K562 (cell line): ENCODE measurements around the gene CGREF1. TPM values are rescaled to one million over a fixed set of nuclear protein-coding genes. Genes with fewer than 3 reads are reported as not detected.

ENCODE experiments used
- CBFA2T2 ChIP-seq: fragments of 450-650 bp; conservative IDR thresholded peaks from 2 replicates; pipeline ENCODE4 v1.6.1; 2017; ENCODE audit warnings: mild to moderate bottlenecking
- CHD4 ChIP-seq: fragments of 200-600 bp; sonication (generic); IDR thresholded peaks from 3 replicates; pipeline ENCODE4 v1.6.1; 2012; ENCODE audit warnings: low read depth, mild to moderate bottlenecking, mixed read lengths, low read length, inconsistent platforms; ENCODE audit not compliant: insufficient read depth, insufficient replicate concordance, poor library complexity, severe bottlenecking
- DNMT1 ChIP-seq: fragments of 450-650 bp; IDR thresholded peaks from 2 replicates; pipeline ENCODE4 v1.6.1; 2016; ENCODE audit warnings: antibody characterized with exemption, mild to moderate bottlenecking
- HDAC3 ChIP-seq: fragments of 450-650 bp; IDR thresholded peaks from 2 replicates; pipeline ENCODE4 v1.6.1; 2018; ENCODE audit warnings: borderline replicate concordance, mild to moderate bottlenecking, moderate library complexity; ENCODE audit not compliant: partially characterized antibody
- MAFK ChIP-seq: IDR thresholded peaks from 2 replicates; pipeline ENCODE4 v1.6.1; 2011; ENCODE audit warnings: low read length, improper control_type of control experiment
- NBN ChIP-seq: fragments of 450-650 bp; IDR thresholded peaks from 2 replicates; pipeline ENCODE4 v1.6.1; 2016; ENCODE audit warnings: low read depth, mild to moderate bottlenecking
- ZNF143 ChIP-seq: sonication (generic); formaldehyde crosslinking; IDR thresholded peaks from 2 replicates; pipeline ENCODE4 v1.9.0; 2022; ENCODE audit warnings: mild to moderate bottlenecking, missing genetic modification reagents
- ZNF316 ChIP-seq: fragments of 450-650 bp; IDR thresholded peaks from 2 replicates; pipeline ENCODE4 v1.6.1; 2016
- ZNF507 ChIP-seq: conservative IDR thresholded peaks from 2 replicates; pipeline ENCODE4 v1.6.1; 2017; ENCODE audit warnings: missing genetic modification characterization, missing compliant biosample characterization
- ZNF584 ChIP-seq: fragments of 200-800 bp; sonication (Bioruptor generic); IDR thresholded peaks from 2 replicates; pipeline ENCODE4 v1.6.1; 2016; ENCODE audit warnings: low read depth, mild to moderate bottlenecking, missing genetic modification characterization, missing compliant biosample characterization
- polyA plus RNA-seq, 8 experiments: library from polyadenylated mRNA; depleted of rRNA in 4 of 8; stranded (reverse) in 5 of 8; unstranded in 3 of 8; fragments of >200 nt; fragmentation: Nextera tagmentation in 2 of 8; fragmentation: Illumina TruSeq in 1 of 8; extraction: Ambion mirVana in 2 of 8; extraction: Trizol in 1 of 8; gene quantifications; 2 replicates each; pipeline versions ENCODE4 v1.2.1 to v1.2.3, GENCODE V29; 2011 to 2014; ENCODE audit warnings: inconsistent platforms in 1 of 8, missing spikeins in 1 of 8
- total RNA-seq, 7 experiments: library from RNA; depleted of rRNA in 6 of 7; stranded (reverse); fragments of >200 nt in 6 of 7; fragmentation: Illumina TruSeq in 2 of 7; extraction: Trizol in 2 of 7; gene quantifications; 2 replicates each; pipeline versions ENCODE4 v1.2.1 to v1.2.3, GENCODE V29; 2011 to 2021; ENCODE audit warnings: low replicate concordance in 1 of 7
- TF ChIP-seq, protein P1 (sequence below), 2 experiments: fragments of 450-650 bp in 1 of 2; sonication (generic) in 1 of 2; formaldehyde crosslinking; conservative IDR thresholded peaks; 2 replicates each; pipeline versions ENCODE4 v1.4.0 to v1.8.1; 2020 to 2022; ENCODE audit warnings: mild to moderate bottlenecking in 1 of 2, missing genetic modification reagents in 1 of 2
- TF ChIP-seq, protein P2 (sequence below): IDR thresholded peaks from 2 replicates; pipeline ENCODE4 v1.6.1; 2011; ENCODE audit warnings: borderline replicate concordance, low read depth, mild to moderate bottlenecking, moderate library complexity, low read length; ENCODE audit not compliant: insufficient read depth, poor library complexity, severe bottlenecking
- TF ChIP-seq, protein P3 (sequence below): fragments of 450-650 bp; IDR thresholded peaks from 2 replicates; pipeline ENCODE4 v1.6.1; 2018; ENCODE audit not compliant: partially characterized antibody
- TF ChIP-seq, protein P4 (sequence below), 2 experiments: fragments of 200-800 bp in 1 of 2; sonication (Bioruptor generic) in 1 of 2; sonication (generic) in 1 of 2; formaldehyde crosslinking in 1 of 2; IDR thresholded peaks in 1 of 2; conservative IDR thresholded peaks in 1 of 2; 2 replicates each; pipeline versions ENCODE4 v1.5.0 to v1.6.1; 2016 to 2020; ENCODE audit warnings: missing compliant biosample characterization in 1 of 2, missing genetic modification characterization in 1 of 2, missing genetic modification reagents in 1 of 2
- TF ChIP-seq, protein P5 (sequence below): sonication (generic); formaldehyde crosslinking; IDR thresholded peaks from 2 replicates; pipeline ENCODE4 v1.9.0; 2022; ENCODE audit warnings: mild to moderate bottlenecking, missing genetic modification reagents

The CGREF1 gene
- total and polyA plus RNA-seq, 9 of the 15 experiments (the other 6 are each of a cell fraction or from before 2014, with no cell fraction given): 0.07 to 0.50 (median 0.37) TPM

DNA sequence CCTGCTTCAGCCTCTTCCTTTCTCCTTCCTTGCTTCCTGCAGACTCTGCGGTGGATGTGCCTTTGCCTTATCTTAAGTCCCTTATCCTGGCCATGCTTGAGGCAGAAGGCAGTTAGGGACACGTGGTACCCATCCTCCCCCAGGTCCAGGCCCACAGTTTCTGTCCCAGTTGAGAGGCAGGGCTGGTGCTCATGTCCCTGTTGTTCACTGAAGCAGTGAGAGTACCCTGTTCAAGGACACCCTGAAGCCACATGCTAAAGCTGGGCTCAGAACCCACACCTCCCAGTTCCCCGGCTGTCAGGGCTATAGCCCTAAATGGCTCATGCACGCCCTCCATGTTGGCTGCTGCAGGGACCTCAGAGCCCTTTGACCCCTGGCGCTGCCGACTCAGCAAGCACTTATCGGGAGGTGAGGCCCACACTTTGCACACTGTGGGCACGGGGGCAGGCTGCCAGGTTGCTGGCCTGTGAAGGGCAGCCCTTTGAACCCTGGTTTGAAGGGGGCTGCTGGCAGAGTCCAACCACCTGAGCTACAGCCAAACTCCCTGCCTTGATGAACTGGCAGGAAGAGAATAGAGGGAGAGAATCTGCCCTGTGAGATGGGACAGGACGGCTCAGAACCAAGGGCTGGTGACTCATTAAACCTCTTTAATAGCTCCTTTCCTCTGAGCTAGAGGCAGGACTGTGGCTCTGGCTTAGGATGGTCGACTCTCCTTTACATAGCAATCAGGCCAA, 26.1 kb downstream of the CGREF1 start (continued):
- peak; percentile 29; the same call in 1 of the 2 replicates for TF ChIP-seq ZNF143 (CRISPR knock-in tag)
- TF ChIP-seq, protein P1, sequence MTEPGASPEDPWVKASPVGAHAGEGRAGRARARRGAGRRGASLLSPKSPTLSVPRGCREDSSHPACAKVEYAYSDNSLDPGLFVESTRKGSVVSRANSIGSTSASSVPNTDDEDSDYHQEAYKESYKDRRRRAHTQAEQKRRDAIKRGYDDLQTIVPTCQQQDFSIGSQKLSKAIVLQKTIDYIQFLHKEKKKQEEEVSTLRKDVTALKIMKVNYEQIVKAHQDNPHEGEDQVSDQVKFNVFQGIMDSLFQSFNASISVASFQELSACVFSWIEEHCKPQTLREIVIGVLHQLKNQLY (CRISPR knock-in tag; conservative IDR thresholded peaks at IDR 0.05): no peak
- no peak for TF ChIP-seq HDAC3
- no peak for TF ChIP-seq CHD4
- peak; percentile 24; the same call in 1 of the 2 replicates for TF ChIP-seq ZNF316
- no peak for TF ChIP-seq MAFK
- TF ChIP-seq ZNF584: peak; percentile 78; the same call in 1 of the 2 replicates
- TF ChIP-seq, protein P2, sequence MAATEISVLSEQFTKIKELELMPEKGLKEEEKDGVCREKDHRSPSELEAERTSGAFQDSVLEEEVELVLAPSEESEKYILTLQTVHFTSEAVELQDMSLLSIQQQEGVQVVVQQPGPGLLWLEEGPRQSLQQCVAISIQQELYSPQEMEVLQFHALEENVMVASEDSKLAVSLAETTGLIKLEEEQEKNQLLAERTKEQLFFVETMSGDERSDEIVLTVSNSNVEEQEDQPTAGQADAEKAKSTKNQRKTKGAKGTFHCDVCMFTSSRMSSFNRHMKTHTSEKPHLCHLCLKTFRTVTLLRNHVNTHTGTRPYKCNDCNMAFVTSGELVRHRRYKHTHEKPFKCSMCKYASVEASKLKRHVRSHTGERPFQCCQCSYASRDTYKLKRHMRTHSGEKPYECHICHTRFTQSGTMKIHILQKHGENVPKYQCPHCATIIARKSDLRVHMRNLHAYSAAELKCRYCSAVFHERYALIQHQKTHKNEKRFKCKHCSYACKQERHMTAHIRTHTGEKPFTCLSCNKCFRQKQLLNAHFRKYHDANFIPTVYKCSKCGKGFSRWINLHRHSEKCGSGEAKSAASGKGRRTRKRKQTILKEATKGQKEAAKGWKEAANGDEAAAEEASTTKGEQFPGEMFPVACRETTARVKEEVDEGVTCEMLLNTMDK: no peak
- TF ChIP-seq ZNF507: no peak
- TF ChIP-seq NBN: no peak
- peak; percentile 73 for TF ChIP-seq CBFA2T2
- TF ChIP-seq, protein P3, sequence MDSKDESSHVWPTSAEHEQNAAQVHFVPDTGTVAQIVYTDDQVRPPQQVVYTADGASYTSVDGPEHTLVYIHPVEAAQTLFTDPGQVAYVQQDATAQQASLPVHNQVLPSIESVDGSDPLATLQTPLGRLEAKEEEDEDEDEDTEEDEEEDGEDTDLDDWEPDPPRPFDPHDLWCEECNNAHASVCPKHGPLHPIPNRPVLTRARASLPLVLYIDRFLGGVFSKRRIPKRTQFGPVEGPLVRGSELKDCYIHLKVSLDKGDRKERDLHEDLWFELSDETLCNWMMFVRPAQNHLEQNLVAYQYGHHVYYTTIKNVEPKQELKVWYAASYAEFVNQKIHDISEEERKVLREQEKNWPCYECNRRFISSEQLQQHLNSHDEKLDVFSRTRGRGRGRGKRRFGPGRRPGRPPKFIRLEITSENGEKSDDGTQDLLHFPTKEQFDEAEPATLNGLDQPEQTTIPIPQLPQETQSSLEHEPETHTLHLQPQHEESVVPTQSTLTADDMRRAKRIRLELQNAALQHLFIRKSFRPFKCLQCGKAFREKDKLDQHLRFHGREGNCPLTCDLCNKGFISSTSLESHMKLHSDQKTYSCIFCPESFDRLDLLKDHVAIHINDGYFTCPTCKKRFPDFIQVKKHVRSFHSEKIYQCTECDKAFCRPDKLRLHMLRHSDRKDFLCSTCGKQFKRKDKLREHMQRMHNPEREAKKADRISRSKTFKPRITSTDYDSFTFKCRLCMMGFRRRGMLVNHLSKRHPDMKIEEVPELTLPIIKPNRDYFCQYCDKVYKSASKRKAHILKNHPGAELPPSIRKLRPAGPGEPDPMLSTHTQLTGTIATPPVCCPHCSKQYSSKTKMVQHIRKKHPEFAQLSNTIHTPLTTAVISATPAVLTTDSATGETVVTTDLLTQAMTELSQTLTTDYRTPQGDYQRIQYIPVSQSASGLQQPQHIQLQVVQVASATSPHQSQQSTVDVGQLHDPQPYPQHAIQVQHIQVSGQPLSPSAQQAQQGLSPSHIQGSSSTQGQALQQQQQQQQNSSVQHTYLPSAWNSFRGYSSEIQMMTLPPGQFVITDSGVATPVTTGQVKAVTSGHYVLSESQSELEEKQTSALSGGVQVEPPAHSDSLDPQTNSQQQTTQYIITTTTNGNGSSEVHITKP: no peak
- TF ChIP-seq, protein P4, sequence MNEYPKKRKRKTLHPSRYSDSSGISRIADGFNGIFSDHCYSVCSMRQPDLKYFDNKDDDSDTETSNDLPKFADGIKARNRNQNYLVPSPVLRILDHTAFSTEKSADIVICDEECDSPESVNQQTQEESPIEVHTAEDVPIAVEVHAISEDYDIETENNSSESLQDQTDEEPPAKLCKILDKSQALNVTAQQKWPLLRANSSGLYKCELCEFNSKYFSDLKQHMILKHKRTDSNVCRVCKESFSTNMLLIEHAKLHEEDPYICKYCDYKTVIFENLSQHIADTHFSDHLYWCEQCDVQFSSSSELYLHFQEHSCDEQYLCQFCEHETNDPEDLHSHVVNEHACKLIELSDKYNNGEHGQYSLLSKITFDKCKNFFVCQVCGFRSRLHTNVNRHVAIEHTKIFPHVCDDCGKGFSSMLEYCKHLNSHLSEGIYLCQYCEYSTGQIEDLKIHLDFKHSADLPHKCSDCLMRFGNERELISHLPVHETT (CRISPR knock-in tag; conservative IDR thresholded peaks at IDR 0.05 in 1 of 2, IDR thresholded peaks at IDR 0.05 in 1 of 2): peak in 1 of 2 experiments; percentile 92; a peak in 2 of 4 replicates
- TF ChIP-seq, protein P5, sequence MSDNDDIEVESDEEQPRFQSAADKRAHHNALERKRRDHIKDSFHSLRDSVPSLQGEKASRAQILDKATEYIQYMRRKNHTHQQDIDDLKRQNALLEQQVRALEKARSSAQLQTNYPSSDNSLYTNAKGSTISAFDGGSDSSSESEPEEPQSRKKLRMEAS (CRISPR knock-in tag): peak; percentile 97
- TF ChIP-seq DNMT1: no peak
